Measurements from ENCODE around the gene FUZ.
A peak's percentile ranks its signal among the peaks of the same experiment; 100 is the strongest.

Gene FUZ

DNA sequence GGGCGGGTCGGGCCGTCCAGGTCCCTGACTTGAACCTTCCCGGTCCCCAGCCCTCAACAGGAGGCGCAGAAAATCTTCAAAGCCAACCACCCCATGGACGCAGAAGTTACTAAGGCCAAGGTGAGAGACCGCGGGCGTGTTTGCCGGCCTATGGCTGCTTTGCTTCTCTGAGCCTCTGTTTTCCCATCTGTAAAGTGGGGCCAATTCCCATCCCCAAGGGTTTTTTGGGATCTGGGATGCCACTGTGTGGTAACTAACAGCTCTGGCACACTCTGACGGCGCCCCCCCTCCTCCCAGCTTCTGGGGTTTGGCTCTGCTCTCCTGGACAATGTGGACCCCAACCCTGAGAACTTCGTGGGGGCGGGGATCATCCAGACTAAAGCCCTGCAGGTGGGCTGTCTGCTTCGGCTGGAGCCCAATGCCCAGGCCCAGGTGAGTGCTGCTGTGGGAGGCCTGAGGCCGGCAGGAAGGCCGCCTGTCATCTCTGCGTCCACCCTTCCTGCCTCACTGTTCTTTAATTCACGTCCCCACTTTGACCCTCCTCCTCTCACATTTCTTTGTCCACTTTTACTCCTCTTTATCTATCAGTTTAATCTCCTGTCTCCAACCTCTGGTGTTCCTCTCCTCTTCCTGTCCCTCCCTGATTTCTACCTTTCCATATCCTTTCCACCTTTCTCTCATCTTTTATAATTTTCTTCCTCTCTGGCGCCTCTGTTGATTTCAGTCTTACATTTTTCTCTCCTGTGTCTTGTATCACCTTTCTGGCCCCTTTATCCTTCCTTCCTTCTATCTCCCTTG is 7.1 kb downstream of the FUZ start:
- no peak for DNase-seq

DNA sequence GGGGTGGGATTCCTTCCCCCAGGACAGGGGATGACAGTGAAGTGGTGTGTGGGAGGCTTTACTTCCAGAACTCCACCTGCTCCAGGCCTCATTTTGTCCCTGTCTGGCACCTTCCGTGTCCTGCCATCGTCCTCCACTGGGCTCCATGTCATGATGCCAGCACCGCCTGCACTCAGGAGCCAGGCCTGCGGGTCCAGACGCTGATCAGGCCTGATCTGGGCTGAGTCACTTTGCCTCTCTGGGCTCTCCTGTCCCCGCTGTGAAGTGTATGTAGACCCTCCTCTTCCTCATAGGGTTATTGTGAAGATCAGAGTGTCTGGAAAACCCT is 9.6 kb downstream of the FUZ start:
- no peak for DNase-seq

DNA sequence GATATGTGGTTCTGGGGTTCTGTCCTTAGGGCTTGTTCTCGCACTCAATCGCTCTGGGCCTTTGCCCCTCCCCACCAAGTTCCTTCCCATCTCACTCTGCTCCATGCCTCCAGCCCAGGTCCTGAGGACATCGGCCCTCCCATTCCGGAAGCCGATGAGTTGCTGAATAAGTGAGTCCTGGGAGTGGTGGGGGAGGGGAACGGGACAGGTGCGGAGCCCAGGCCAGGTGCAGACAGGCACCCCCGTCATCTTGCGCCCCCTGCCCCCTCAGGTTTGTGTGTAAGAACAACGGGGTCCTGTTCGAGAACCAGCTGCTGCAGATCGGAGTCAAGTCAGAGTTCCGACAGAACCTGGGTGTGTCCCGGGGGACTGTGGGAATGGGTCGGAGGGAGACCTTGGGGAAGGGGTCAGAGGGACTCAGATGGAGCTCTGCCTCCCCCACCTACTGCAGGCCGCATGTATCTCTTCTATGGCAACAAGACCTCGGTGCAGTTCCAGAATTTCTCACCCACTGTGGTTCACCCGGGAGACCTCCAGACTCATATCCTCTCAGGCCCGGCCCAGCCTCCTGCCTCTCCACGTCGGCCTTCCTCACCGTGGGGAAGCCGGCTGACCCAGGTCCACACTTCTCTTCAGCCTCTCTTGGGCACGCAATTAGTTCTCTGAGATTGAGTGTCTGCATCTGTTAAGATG is 10.1 kb downstream of the FUZ start:
- no peak for DNase-seq

DNA sequence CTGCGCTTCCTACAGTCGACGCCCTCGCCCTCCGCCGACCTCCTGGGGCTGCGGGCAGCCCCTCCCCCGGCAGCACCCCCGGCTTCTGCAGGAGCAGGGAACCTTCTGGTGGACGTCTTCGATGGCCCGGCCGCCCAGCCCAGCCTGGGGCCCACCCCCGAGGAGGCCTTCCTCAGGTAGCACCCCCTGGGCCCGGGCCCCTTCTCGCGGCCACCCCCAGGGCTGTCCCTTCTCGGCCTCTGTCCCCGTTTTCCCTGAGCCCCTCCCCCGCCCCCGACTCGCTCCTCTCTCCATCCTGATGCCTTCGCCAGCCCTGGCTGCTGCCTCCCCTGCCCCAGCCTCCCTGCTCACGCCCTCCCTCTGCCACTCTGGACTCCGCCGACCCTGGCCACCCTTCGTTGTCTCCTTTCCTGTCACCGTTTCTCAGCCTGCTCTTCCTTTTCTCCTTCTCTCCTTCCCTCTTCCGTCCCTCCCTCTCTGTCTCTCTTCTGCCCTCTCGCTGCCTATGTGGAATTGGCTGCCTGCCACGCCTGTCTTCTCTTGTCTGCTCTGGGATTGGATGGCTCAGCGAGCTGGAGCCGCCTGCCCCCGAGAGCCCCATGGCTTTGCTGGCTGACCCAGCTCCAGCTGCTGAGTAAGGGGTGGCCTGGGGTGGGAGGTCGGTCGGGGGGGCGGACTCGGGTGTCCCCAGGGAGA is 11.0 kb downstream of the FUZ start:
- peak; percentile 63 for DNase-seq

DNA sequence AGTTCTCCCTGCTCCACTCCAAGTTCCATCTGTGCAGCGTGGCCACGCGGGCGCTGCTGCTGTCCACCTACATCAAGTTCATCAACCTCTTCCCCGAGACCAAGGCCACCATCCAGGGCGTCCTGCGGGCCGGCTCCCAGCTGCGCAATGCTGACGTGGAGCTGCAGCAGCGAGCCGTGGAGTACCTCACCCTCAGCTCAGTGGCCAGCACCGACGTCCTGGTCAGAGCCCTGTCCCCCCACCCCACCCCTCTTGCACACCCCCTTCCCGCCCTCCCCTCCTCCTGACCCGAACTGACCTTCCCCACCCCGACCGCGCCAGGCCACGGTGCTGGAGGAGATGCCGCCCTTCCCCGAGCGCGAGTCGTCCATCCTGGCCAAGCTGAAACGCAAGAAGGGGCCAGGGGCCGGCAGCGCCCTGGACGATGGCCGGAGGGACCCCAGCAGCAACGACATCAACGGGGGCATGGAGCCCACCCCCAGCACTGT is 11.6 kb downstream of the FUZ start:
- no peak for DNase-seq

DNA sequence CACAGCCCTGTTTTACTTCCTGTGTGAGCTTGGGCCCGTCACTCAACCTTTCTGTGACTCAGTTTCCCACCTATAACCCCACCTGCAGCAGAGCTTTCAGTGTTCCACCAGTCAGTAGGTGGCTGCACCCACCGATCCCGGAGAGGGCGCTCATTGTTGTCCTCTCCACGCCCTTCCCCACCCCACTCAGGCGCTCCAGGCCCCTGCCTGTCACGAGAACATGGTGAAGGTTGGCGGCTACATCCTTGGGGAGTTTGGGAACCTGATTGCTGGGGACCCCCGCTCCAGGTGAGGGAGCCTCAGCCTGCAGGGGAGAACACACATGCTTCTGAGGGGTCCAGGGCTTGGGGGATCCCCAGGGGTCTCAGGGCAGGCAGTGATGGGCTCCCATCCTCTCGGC is 12.3 kb downstream of the FUZ start:
- DNase-seq = no peak

DNA sequence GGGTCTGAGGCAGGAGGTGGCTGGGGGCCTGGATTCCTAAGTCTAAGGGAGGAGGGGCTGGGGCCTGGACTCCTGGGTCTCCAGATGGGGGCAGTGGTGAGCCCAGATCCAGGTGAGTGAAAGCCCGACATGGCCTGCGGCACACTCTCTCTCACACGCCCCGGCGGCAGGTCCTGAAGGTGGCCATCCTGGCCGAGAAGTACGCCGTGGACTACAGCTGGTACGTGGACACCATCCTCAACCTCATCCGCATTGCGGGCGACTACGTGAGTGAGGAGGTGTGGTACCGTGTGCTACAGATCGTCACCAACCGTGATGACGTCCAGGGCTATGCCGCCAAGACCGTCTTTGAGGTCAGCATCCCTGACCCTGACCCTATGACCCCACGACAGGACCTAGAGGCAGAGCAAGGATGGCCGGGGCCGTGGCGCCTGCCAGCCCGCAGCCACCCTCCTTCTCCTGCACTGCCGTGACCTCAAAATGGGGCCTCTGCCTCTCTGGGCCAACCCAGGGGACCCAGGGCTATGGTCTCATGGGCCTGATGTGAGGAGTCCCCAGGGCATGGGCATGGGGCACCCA is 13.2 kb downstream of the FUZ start:
- DNase-seq = no peak

DNA sequence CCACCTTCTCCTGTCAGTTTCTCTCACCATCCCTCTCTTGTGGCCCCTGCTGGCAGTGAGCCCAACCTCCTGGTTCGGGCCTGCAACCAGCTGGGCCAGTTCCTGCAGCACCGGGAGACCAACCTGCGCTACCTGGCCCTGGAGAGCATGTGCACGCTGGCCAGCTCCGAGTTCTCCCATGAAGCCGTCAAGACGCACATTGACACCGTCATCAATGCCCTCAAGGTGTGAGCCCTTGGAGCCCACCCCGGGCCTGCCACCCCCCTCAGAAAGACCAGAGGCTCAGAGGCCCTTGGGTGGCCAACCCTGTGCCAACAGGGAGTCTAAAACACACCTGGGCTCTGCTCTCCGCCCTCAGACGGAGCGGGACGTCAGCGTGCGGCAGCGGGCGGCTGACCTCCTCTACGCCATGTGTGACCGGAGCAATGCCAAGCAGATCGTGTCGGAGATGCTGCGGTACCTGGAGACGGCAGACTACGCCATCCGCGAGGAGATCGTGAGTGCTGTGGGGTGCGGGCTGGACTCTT is 13.8 kb downstream of the FUZ start:
- DNase-seq = no peak

DNA sequence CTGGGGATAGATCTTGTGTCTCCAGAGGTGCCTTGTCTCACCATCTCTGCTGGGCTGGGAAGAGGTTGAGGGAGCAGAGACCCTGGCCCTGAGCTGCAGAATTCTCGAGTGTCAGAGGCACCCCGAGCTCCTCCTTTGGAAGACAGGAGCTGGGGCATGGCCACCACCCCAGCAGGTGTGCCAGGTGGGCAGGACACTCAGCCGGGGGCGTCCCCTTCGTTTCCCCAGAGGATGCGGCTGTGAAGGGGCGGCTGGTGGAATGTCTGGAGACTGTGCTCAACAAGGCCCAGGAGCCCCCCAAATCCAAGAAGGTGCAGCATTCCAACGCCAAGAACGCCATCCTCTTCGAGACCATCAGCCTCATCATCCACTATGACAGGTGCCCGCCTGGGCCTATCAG is 14.5 kb downstream of the FUZ start:
- no peak for DNase-seq

DNA sequence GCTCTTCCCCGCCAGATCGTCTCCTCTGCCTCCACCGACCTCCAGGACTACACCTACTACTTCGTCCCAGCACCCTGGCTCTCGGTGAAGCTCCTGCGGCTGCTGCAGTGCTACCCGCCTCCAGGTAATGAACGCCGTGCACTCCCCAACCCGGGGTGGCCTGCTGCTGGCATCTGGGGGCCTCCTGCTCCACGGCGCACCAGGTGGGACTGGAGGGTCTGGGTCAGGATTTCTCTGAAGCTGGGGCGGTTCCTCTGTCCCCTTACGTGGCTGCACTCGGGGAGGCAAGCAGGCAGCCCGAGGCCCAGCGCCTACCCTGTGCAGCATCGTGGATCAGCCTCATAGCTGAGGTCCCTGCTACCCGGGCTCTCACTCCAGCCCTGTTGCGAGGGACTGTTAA is 17.5 kb downstream of the FUZ start:
- DNase-seq = no peak

DNA sequence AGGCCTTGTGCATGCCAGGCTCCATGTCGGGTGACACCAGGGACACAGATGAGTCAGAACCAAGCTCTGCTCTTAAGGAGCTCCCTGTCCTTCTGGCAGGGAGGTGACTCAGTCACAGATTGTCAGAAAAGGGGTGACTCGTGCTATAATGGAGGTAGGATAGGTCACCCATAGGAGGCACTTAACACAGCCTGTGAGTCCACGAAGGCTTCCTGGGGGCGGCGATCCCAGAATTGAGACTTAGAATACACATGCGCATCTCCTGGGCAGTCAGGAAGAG is 19.6 kb downstream of the FUZ start:
- DNase-seq = no peak

DNA sequence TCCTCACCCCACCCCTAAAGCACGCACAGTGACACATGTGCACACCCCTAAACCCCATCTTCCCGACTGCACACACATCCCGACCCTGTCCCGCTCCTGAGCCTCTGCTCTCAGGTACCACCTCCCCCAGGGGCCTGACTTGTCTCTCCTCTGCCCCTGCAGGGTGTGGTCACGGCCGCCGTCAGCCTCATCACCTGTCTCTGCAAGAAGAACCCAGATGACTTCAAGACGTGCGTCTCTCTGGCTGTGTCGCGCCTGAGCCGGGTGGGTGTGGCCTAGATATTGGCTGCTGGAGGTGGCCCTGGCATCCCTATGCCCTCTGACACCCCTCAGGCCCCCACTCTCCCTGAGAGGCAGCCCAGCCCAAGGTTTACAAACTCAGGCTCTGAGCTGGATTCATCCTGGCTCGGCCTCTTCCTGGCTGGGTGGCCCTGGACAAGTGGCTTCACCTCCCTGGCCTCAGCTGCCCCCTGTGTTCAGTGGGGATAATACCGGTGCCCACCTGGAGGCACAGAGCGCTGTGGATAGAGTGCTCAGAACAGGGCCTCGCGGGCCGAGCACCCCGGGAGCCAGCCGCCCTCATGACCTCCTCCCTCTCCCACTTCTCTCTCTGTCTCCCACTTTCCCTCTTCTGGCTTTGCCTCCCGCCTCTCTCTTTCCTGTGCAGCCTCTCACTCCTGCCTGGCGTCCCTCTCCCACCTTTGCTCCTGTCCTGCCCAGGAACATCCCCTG is 20.1 kb downstream of the FUZ start:
- no peak for DNase-seq

DNA sequence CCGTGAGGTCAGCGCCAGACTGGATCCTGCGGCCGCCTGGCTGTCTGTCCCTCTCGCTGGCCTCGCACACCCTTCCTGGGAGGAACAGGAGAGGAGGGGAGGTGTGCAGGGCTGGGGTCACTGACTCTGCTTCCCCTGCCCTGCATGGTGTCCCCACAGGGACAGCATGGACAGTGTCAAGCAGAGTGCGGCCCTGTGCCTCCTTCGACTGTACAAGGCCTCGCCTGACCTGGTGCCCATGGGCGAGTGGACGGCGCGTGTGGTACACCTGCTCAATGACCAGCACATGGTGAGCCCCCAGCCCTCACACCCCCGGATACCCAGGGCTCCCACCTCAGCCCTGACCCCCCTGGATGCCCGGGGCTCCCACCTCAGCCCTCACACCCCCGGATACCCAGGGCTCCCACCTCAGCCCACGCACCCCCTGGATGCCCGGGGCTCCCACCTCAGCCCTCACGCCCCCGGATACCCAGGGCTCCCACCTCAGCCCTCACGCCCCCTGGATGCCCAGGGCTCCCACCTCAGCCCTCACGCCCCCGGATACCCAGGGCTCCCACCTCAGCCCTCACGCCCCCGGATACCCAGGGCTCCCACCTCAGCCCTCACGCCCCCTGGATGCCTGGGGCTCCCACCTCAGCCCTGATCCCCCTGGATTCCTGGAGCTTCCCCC is 21.2 kb downstream of the FUZ start:
- no peak for DNase-seq

DNA sequence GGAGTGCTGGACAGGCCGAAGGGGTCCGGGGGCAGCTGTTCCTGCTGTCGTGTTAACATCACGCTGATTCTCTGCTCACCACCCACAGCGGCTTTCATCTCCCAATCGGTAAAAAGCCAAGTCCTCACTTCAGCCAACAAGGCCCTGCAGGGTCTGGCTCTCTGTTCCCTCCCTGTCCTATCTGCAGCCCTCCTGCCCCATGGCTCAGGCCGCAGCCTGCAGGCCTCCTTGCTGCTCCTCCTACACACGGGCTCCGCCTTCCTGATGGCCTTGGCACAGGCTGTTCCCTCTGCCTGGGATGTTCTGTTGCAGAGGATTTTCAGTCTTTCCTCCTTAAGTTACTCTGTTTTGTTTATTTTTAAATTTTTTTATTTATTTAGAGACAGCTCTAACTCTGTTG is 22.2 kb downstream of the FUZ start:
- no peak for DNase-seq

DNA sequence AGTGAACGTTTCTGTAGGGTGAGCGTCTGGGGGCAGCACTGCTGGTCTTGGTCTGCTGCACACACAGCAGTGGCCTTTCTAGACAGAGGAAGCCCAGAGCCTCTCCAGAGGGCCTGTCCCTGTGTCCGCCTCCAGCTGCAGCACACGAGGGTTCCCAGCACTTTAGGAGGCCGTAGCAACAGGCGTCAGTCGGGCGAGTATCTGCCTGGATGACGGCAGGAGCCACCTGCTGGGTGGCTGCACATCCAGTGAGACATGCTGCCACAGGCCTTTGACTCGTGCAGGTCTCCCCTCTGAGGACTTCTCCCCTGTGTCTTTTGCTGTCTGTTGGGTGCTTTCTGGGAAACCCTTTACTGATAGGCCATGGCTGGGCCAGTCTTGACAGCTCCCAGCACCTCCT is 24.2 kb downstream of the FUZ start:
- no peak for DNase-seq

DNA sequence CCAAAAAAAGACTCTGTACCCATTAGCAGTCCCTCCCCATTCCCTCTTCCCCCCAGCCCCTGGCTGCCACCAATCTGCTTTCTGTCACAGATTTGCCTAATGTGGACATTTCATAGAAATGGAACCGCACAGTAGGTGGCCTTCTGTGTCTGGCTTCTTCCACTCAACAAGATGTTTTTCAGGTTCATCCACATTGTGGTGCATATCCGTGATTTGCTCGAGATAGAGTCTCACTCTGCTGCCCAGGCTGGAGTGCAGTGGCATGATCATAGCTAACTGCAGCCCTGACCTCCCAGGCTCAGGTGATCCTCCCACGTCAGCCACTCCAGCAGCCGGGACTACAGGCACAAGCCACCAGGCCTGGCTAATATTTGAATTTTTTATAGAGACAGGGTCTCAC is 25.3 kb downstream of the FUZ start:
- no peak for DNase-seq

DNA sequence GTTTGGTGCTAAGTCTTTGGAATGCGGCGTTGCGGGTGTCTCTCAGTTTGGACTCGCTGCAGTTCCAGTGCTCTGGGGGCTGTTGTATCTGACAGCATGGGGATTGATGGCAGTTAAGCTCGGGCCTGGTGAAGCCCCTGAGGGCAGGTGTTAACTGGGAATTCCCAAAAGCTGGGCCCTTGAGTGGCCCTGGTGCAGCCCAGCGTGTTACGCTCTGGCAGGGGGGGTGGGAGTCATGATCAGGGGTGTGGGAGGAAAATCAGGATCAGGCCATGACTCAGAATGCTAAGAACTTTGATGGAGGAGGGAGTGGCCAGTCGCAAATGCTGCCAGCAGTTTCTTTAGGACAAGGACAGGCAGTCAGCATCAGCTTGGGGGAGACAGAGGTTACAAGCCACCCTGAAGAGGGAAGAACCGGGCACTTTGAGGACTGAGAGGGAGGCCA is 26.7 kb downstream of the FUZ start:
- DNase-seq = no peak

DNA sequence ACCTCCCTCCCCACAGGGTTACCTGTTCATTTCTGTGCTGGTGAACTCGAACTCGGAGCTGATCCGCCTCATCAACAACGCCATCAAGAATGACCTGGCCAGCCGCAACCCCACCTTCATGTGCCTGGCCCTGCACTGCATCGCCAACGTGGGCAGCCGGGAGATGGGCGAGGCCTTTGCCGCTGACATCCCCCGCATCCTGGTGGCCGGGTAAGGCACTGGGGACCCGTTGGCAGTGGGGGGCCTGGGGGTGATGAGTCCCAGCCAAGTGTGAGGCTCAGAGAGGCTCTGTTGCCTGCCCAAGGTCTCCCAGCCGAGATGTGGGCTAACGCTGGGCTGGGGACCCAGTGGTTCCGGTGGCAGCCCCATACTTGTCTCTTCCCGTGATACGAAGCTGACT is 30.6 kb downstream of the FUZ start:
- no peak for DNase-seq

DNA sequence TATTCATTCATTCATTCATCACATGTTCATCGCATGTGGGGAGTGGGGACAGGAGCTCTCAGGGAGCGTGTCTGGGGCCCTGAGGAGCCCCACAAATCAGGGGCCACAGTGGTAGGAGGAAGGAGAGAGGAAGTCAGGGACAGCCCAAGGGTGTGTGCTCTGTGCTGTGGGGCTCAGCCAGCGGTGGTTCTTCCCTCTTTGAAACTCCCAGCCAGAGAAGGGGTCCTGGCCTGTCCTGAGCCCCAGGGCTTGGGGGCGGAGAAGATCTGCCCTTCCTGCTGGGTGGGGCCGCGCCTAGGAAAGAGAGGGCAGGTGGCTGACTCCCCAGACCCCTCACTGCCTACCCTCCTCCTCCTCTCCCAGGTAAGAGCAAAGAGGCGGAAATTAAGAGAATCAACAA is 31.7 kb downstream of the FUZ start:
- no peak for DNase-seq

DNA sequence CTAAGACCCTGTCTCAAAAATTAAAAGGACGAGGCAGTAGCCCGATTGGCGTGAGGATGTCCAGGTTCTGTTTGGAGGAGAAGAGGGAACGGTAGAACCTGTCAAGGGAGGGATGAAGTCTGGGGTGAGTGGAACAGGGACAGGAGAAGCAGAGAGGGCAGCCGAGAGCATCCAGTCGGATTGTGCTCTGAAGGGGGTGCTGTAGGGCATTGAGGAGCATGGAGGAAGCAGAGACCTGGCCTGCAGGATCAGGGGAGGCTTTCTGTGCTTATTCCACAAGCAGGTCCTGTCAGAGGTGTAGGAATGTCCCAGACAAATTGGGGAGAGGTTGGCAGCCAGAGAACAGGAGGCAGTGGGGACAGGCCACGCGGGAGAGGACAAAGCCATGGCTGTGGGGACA is 32.2 kb downstream of the FUZ start:
- DNase-seq = no peak

DNA sequence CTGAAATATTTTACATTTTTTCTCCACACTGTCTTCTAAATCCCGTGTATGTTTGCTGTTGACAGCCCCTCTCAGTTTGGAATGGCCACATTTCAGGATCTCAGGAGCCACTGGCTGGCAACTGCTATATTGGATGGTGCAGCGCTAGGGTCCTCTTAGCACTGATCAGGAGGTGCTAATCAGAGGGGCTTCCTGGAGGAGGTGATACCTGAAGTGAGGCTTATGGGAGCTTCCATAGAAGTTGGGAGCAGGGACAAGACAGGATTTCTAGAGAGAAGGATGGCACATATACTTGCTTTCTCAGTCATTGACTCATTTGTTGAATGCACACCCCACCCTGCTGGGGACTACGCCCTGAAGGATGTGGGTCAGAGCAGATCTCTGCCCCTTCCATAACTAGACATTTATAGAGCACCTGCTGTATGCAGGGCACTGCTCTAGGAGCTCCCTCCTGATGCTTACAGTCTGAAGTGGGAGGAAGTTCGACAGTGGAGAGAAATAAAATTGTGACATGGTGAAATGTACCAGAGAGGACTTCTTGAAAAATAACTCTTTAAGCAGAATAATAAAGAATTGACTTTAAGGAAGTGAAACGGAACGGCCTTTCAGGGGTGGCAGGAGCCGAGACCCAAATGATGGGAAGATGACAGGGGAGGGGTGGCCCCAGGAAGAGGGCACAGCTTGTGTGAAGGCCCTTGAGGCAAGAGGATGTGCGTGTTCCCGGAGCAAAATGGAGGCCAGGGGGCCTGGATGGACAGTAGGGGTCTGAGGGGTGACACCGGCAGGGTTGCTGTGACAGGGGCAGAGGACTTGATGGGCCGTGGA is 33.1 kb downstream of the FUZ start:
- DNase-seq = no peak

DNA sequence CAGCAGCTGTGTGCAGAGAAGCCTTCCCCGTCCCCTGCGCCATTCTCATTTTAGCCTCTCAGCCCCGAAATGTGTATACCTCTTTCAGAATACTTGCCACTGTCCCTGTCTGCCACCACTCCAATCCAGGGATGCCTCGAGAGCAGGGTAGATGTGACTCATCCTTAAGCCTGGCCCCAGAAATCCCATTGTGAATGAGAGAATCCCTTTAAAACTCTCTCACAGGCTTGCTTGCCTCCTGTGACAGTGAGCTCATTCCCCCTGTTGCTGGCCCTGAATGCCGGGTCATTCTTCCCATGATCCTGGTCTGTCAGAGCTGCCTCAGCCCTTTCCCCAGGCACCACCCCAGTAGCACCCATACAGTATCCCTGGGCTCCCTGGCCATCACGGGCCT is 36.7 kb downstream of the FUZ start:
- no peak for DNase-seq

All from NCI-H226 (cell line).